ENCODE measurements around the gene TNNT1. TPM values are rescaled to one million over a fixed set of nuclear protein-coding genes. Genes with fewer than 3 reads are reported as not detected.
A peak's percentile ranks its signal among the peaks of the same experiment; 100 is the strongest.

The TNNT1 gene
- total RNA-seq, 1 donor, result not detected

DNA sequence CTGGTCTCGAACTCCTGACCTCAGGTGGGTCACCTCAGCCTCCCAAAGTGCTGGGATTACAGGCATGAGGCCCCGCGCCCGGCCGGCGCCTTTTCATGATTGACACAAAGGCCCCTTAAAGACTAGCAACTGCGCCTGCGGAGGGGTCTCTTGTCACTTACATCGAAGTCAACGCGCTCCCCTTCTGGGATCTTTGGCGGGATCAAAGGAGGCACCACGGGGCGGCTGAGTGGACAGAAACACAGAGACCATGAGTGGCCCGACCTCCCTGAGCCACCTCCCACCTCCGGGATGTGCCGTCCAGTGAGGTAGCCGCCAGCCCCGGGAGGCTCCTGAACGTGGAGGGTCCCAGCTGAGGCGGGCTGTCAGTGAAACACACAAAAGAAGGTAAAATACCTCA, 7.3 kb downstream of the TNNT1 start:
- Histone ChIP-seq H3K4me2 (ENCODE audit: insufficient read depth, low read length) (no peak overlapping the region), H3K9me3 (ENCODE audit: low read depth, low read length) (no peaks in the 10 kb centered on the region), H3K36me3 (ENCODE audit: insufficient read depth, low read length) (no peaks in the 10 kb centered on the region), H2AFZ (ENCODE audit: low read length) (no peak overlapping the region), H3K4me3 (ENCODE audit: insufficient read depth, low read length) (no peak overlapping the region), H3K4me1 (ENCODE audit: insufficient read depth, low read length) (no peaks in the 10 kb centered on the region), H4K20me1 (ENCODE audit: insufficient read depth, low read length) (no peaks in the 10 kb centered on the region), H3K79me2 (ENCODE audit: insufficient read depth, low read length) (no peaks in the 10 kb centered on the region), H3K27me3 (ENCODE audit: insufficient read depth, low read length) (peaks cover 34% of the 10 kb centered on the region), H3K27ac (ENCODE audit: low read depth, low read length) (no peak overlapping the region)
- no peak for DNase-seq (ENCODE audit: insufficient read length, low spot score, missing footprints)
- TF ChIP-seq, protein P1, sequence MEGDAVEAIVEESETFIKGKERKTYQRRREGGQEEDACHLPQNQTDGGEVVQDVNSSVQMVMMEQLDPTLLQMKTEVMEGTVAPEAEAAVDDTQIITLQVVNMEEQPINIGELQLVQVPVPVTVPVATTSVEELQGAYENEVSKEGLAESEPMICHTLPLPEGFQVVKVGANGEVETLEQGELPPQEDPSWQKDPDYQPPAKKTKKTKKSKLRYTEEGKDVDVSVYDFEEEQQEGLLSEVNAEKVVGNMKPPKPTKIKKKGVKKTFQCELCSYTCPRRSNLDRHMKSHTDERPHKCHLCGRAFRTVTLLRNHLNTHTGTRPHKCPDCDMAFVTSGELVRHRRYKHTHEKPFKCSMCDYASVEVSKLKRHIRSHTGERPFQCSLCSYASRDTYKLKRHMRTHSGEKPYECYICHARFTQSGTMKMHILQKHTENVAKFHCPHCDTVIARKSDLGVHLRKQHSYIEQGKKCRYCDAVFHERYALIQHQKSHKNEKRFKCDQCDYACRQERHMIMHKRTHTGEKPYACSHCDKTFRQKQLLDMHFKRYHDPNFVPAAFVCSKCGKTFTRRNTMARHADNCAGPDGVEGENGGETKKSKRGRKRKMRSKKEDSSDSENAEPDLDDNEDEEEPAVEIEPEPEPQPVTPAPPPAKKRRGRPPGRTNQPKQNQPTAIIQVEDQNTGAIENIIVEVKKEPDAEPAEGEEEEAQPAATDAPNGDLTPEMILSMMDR (IDR thresholded peaks at IDR 0.05; ENCODE audit: extremely low read depth, low read depth, low read length), result no peak

DNA sequence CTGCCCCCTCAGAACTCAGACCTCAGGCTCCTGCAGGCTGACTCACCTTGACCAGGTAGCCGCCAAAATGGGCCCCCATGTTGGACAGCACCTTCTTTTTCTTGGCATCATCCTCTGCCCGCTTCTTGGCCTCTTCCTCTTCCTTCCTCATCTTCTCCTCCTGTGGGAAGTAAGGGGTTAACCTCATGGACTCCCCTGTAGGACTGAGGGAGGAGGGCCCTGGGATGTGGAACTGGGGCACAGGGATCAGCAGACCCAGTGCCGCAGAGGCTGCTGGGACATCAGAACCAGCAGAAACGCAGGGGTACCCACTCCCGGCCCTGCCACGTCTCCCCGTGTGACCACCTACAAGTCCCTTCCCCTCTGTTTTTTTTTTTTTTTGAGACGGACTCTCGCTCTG, 11.1 kb downstream of the TNNT1 start:
- TF ChIP-seq, protein P1 (IDR thresholded peaks at IDR 0.05; ENCODE audit: extremely low read depth, low read depth, low read length), result no peak
- Histone ChIP-seq H3K4me3 (ENCODE audit: insufficient read depth, low read length) (no peak overlapping the region), H2AFZ (ENCODE audit: low read length) (no peak overlapping the region), H3K4me2 (ENCODE audit: insufficient read depth, low read length) (no peak overlapping the region), H3K36me3 (ENCODE audit: insufficient read depth, low read length) (no peaks in the 10 kb centered on the region), H4K20me1 (ENCODE audit: insufficient read depth, low read length) (no peaks in the 10 kb centered on the region), H3K4me1 (ENCODE audit: insufficient read depth, low read length) (no peaks in the 10 kb centered on the region), H3K27ac (ENCODE audit: low read depth, low read length) (no peak overlapping the region), H3K27me3 (ENCODE audit: insufficient read depth, low read length) (peaks cover 18% of the 10 kb centered on the region), H3K9me3 (ENCODE audit: low read depth, low read length) (no peaks in the 10 kb centered on the region), H3K79me2 (ENCODE audit: insufficient read depth, low read length) (no peaks in the 10 kb centered on the region)
- DNase-seq (ENCODE audit: insufficient read length, low spot score, missing footprints), result peak; percentile 21

DNA sequence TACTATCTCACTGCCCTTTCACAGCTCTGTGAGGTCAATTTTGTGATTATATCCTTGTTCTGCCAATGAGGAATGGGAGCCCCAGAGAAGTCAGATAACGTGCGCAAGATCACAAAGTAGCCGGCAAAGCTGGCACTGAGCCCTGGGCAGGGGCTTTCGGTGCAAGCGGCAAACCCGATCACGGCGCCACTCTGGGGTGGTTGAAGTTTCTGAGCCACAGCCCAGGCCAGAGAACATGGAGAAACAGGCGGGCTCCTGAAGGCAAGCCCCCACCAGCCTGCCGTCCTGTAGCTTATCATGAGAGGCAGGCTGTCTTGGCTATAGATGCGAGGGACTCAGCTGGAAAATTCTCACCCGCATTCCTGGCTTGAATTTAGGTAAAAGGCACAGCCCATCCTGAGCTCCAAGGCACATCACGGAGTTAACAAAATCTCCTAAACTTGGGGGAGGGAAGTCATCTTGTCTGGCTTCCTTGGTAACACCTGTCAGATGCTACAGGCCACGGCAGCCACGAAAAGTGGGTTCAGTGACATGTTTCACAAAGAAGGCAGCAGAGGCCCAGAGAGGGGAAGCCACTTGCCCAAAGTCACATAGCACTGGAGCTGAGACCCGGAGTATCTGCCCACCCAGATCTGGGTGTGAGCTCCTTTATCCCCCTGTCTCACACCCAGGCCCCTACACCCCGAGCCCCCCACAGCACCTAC, 12.5 kb downstream of the TNNT1 start:
- H2AFZ ChIP-seq (ENCODE audit: low read length), result no peak overlapping the region
- no peak overlapping the region for H3K4me3 ChIP-seq (ENCODE audit: insufficient read depth, low read length)
- TF ChIP-seq, protein P1 (IDR thresholded peaks at IDR 0.05; ENCODE audit: extremely low read depth, low read depth, low read length), result no peak
- H3K36me3 ChIP-seq (ENCODE audit: insufficient read depth, low read length), result no peaks in the 10 kb centered on the region
- no peak overlapping the region for H3K27ac ChIP-seq (ENCODE audit: low read depth, low read length)
- peak; percentile 42 for DNase-seq (ENCODE audit: insufficient read length, low spot score, missing footprints)
- peaks cover 16% of the 10 kb centered on the region for H3K27me3 ChIP-seq (ENCODE audit: insufficient read depth, low read length)
- no peaks in the 10 kb centered on the region for H3K9me3 ChIP-seq (ENCODE audit: low read depth, low read length)
- H3K4me2 ChIP-seq (ENCODE audit: insufficient read depth, low read length), result no peak overlapping the region
- no peaks in the 10 kb centered on the region for H3K79me2 ChIP-seq (ENCODE audit: insufficient read depth, low read length)
- H4K20me1 ChIP-seq (ENCODE audit: insufficient read depth, low read length), result no peaks in the 10 kb centered on the region
- no peaks in the 10 kb centered on the region for H3K4me1 ChIP-seq (ENCODE audit: insufficient read depth, low read length)

DNA sequence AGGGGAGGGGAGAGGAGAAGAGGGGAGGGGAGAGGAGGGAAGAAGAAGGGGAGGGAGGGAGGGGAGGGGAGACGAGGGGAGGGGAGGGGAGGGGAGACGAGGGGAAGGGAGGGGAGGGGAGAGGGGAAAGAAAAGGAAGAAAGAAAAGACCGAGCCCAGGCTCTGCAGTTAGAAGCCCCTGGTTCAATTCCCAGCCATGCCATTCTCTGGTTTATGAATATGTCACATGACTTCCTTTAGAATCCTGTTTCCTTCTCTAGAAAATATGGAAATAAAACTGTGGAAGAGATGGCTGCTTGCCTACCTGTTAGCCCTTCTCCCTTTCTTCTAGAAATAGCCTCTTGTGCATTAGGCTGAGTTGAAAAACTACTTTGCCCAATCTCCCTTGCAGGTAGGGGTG, 14.3 kb downstream of the TNNT1 start:
- TF ChIP-seq, protein P1 (IDR thresholded peaks at IDR 0.05; ENCODE audit: extremely low read depth, low read depth, low read length), result no peak
- no peak overlapping the region for H3K4me3 ChIP-seq (ENCODE audit: insufficient read depth, low read length)
- no peaks in the 10 kb centered on the region for H3K79me2 ChIP-seq (ENCODE audit: insufficient read depth, low read length)
- peak; percentile 38 for DNase-seq (ENCODE audit: insufficient read length, low spot score, missing footprints)
- peaks cover 21% of the 10 kb centered on the region for H3K27me3 ChIP-seq (ENCODE audit: insufficient read depth, low read length)
- H3K9me3 ChIP-seq (ENCODE audit: low read depth, low read length), result no peaks in the 10 kb centered on the region
- H3K36me3 ChIP-seq (ENCODE audit: insufficient read depth, low read length), result no peaks in the 10 kb centered on the region
- no peaks in the 10 kb centered on the region for H4K20me1 ChIP-seq (ENCODE audit: insufficient read depth, low read length)
- H3K4me1 ChIP-seq (ENCODE audit: insufficient read depth, low read length), result no peaks in the 10 kb centered on the region
- H3K27ac ChIP-seq (ENCODE audit: low read depth, low read length), result no peak overlapping the region
- no peak overlapping the region for H2AFZ ChIP-seq (ENCODE audit: low read length)
- H3K4me2 ChIP-seq (ENCODE audit: insufficient read depth, low read length), result no peak overlapping the region
